Retinal pigment epithelial cell (primary cell): ENCODE data around the gene AP5Z1.

Experiments
- DNase-seq: peaks from one replicate; pipeline ENCODE4 v3.0.0-alpha.2; 2010; ENCODE audit warnings: low read depth
- H3K4me3 ChIP-seq: 2 replicates; pipeline ENCODE4 v1.5.1; 2011; ENCODE audit warnings: mild to moderate bottlenecking, low read length, control low read depth, moderate library complexity
- TF ChIP-seq, protein P1 (sequence below): conservative IDR thresholded peaks from 2 replicates; pipeline ENCODE4 v1.5.1; 2011; ENCODE audit warnings: low read depth, low read length, control low read depth, inconsistent platforms

AP5Z1 gene

DNA sequence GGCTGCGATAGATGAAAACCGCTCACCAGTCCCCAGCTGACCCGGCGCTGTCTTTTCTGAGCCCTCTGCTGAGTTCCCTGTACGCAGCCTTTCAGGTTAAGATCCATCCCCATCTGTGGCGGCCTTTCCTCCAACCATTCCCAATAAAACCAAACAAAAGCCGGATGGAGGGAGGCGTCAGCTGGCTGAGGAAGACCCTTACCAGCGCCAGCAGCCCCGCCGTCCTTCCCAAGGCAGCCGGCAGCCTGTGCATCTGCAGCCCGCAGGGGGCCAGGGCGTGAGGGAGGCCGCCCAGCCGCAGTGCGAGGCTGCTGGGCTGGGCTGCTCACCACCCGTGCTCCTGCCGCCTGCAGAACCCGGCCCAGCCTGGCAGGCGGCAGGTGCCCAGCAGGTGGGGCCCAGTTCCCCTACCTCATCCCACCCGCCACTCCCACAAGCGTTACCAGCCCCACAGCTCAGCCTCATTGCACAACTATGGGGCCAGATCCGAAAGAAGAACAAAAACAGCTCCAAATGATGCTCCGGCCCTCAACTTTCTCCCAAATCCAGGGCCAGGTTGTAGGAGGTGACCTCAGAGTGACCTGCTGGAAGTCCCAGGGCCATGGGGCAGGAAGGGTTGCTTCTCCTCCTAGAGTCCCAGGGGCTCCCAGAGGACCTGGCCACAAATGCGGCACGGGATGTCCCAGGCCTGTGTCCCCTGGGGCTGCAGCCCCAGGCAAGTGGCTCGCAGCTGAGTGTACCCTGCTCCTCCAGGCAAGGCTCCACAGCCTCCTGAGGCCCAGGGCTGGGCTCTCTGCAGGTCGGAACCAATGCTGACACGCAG is 62.6 kb downstream of the AP5Z1 start:
- no peak for DNase-seq
- no peak overlapping the region for H3K4me3 ChIP-seq
- TF ChIP-seq, protein P1, sequence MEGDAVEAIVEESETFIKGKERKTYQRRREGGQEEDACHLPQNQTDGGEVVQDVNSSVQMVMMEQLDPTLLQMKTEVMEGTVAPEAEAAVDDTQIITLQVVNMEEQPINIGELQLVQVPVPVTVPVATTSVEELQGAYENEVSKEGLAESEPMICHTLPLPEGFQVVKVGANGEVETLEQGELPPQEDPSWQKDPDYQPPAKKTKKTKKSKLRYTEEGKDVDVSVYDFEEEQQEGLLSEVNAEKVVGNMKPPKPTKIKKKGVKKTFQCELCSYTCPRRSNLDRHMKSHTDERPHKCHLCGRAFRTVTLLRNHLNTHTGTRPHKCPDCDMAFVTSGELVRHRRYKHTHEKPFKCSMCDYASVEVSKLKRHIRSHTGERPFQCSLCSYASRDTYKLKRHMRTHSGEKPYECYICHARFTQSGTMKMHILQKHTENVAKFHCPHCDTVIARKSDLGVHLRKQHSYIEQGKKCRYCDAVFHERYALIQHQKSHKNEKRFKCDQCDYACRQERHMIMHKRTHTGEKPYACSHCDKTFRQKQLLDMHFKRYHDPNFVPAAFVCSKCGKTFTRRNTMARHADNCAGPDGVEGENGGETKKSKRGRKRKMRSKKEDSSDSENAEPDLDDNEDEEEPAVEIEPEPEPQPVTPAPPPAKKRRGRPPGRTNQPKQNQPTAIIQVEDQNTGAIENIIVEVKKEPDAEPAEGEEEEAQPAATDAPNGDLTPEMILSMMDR, result no peak

GRCh38 chr7:4838626-4839334 is 63.4 kb downstream of the AP5Z1 start:
- no peak overlapping the region for H3K4me3 ChIP-seq
- TF ChIP-seq, protein P1, result no peak
- DNase-seq, result no peak

GRCh38 chr7:4840079-4840501 is 64.7 kb downstream of the AP5Z1 start:
- TF ChIP-seq, protein P1, result no peak
- H3K4me3 ChIP-seq, result no peak overlapping the region
- no peak for DNase-seq
